Activated CD4-positive, alpha-beta T cell treated with anti-CD3 and anti-CD28 coated beads, Interleukin-2, amount 10 ng/mL, durations not matched to agents 7 days and 5 days (primary cell): ENCODE results near the gene SORCS2. TPM values are rescaled to one million over a fixed set of nuclear protein-coding genes. Genes with fewer than 3 reads are reported as not detected.

ENCODE experiments used
- CTCF ChIA-PET: fragments of 350-600 bp; sonication (Branson Sonifier 250); formaldehyde crosslinking; loops from one replicate; lab custom pipeline; 2021; ENCODE audit warnings: antibody characterized with exemption; lab: Charles Lee
- POLR2A ChIA-PET: fragments of 350-600 bp; sonication (Branson Sonifier 250); formaldehyde crosslinking; loops from one replicate; lab custom pipeline; 2021; ENCODE audit warnings: antibody characterized with exemption; lab: Charles Lee
- DNase-seq: peaks from one replicate; pipeline ENCODE4 v3.0.0-alpha.2; 2020
- H3K27ac Mint-ChIP-seq: one replicate; pipeline ENCODE4 v1.8.0; 2021; ENCODE audit warnings: mild to moderate bottlenecking, moderate library complexity, mixed read lengths
- H3K27me3 Mint-ChIP-seq: one replicate; pipeline ENCODE4 v1.8.0; 2021; ENCODE audit warnings: mixed read lengths
- H3K36me3 Mint-ChIP-seq: one replicate; pipeline ENCODE4 v1.8.0; 2021; ENCODE audit warnings: low read depth, mixed read lengths
- H3K4me1 Mint-ChIP-seq: one replicate; pipeline ENCODE4 v1.8.0; 2021; ENCODE audit warnings: mixed read lengths
- H3K4me3 Mint-ChIP-seq: one replicate; pipeline ENCODE4 v1.8.0; 2021; ENCODE audit warnings: mild to moderate bottlenecking, moderate library complexity, mixed read lengths
- H3K9me3 Mint-ChIP-seq: one replicate; pipeline ENCODE4 v1.8.0; 2021; ENCODE audit warnings: mixed read lengths
- total RNA-seq, 2 experiments: library from RNA; stranded (reverse); gene quantifications; one replicate each; pipeline ENCODE4 v1.2.3, GENCODE V29; 2021

SORCS2 gene
- total RNA-seq, 2 experiments from 2014 or later: not detected

- POLR2A ChIA-PET: no interaction called here
- CTCF ChIA-PET: interaction anchor here (1.1 kb wide), 1 partner anchor 19 kb away, joined by 3 read pairs; no protein-coding TSS in a partner anchor
- no peaks in the 10 kb centered on the region for H3K27me3 Mint-ChIP-seq
- DNase-seq: no peak
- no peaks in the 10 kb centered on the region for H3K36me3 Mint-ChIP-seq
- peaks cover 41% of the 10 kb centered on the region for H3K4me1 Mint-ChIP-seq
- no peaks in the 10 kb centered on the region for H3K9me3 Mint-ChIP-seq
- no peak overlapping the region for H3K4me3 Mint-ChIP-seq
- no peak overlapping the region for H3K27ac Mint-ChIP-seq
These were observed 459.2 kb downstream of the SORCS2 start for GRCh38 chr4:7651461-7651921.

GRCh38 chr4:7652006-7652405, 459.7 kb downstream of the SORCS2 start:
- DNase-seq: no peak
- POLR2A ChIA-PET: no interaction called here
- Mint-ChIP-seq H3K4me1 (peaks cover 39% of the 10 kb centered on the region), H3K9me3 (no peaks in the 10 kb centered on the region), H3K27ac (no peak overlapping the region), H3K27me3 (no peaks in the 10 kb centered on the region), H3K4me3 (no peak overlapping the region), H3K36me3 (no peaks in the 10 kb centered on the region)
- CTCF ChIA-PET: no interaction called here

- no peak for DNase-seq
- ChIA-PET POLR2A (no interaction called here), CTCF (no interaction called here)
- H3K9me3 Mint-ChIP-seq: no peaks in the 10 kb centered on the region
- peaks cover 37% of the 10 kb centered on the region for H3K4me1 Mint-ChIP-seq
- H3K4me3 Mint-ChIP-seq: no peak overlapping the region
- H3K36me3 Mint-ChIP-seq: no peaks in the 10 kb centered on the region
- H3K27ac Mint-ChIP-seq: peak overlapping the region; percentile 46
- no peaks in the 10 kb centered on the region for H3K27me3 Mint-ChIP-seq
These were observed 460.1 kb downstream of the SORCS2 start for GRCh38 chr4:7652451-7652881.

- Mint-ChIP-seq H3K27me3 (no peaks in the 10 kb centered on the region), H3K4me3 (no peak overlapping the region), H3K4me1 (peaks cover 37% of the 10 kb centered on the region), H3K9me3 (no peaks in the 10 kb centered on the region), H3K36me3 (no peaks in the 10 kb centered on the region), H3K27ac (peak overlapping the region; percentile 46)
- ChIA-PET POLR2A (no interaction called here), CTCF (no interaction called here)
- no peak for DNase-seq
These were observed 460.6 kb downstream of the SORCS2 start for GRCh38 chr4:7652906-7653305.

- Mint-ChIP-seq H3K9me3 (no peaks in the 10 kb centered on the region), H3K27ac (no peak overlapping the region), H3K36me3 (no peaks in the 10 kb centered on the region), H3K27me3 (no peaks in the 10 kb centered on the region), H3K4me1 (peaks cover 34% of the 10 kb centered on the region), H3K4me3 (no peak overlapping the region)
- CTCF ChIA-PET: no interaction called here
- DNase-seq: no peak
- POLR2A ChIA-PET: no interaction called here
These were observed 461.4 kb downstream of the SORCS2 start for GRCh38 chr4:7653510-7654369.

DNA sequence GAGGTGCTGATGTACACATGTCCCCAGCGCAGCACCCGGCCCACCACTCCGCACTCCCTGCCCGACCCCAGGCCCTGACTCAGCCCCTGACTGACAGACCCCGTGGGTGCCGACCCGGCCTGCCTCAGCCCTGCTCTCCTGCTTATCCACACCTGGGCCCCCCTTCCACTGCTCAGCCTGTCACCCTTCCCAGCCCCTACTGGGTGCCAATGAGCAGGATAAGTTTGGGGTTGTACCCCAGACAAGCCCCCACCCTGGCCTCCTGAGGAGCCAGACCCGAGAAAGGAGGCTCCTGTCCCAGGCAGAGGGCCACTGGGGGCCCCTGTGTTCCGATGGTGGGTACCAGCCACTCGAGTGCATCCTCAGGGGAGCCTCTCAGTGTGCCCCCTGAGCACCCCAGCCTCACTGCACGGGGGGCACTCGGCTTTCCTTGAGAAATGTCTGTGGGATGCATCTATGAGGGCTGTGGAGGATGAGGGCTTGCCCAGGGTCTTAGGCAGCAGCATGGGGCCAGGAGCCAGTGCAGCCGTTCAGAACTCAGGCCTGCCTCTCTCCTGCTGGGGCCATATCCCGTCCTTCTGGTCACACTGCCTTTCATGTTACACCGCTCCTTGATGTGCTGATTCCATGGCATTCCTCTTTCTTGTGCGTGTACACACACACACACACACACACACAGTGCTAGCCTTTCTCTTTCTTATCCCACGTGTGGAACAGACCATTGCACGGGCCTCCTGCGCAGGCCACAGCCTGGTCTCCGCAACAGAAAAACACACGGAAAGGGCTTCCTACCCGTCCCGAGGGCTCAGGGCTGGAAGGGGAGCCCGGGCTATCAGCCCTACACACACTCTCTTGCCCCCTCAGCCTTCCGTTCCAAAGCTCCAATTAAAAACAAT, 462.5 kb downstream of the SORCS2 start:
- Mint-ChIP-seq H3K36me3 (no peaks in the 10 kb centered on the region), H3K4me3 (no peak overlapping the region), H3K4me1 (peaks cover 23% of the 10 kb centered on the region), H3K9me3 (no peaks in the 10 kb centered on the region), H3K27ac (no peak overlapping the region), H3K27me3 (no peaks in the 10 kb centered on the region)
- no peak for DNase-seq
- ChIA-PET CTCF (no interaction called here), POLR2A (no interaction called here)

- Mint-ChIP-seq H3K4me3 (no peak overlapping the region), H3K9me3 (no peaks in the 10 kb centered on the region), H3K27ac (no peak overlapping the region), H3K4me1 (peaks cover 16% of the 10 kb centered on the region), H3K36me3 (no peaks in the 10 kb centered on the region), H3K27me3 (no peaks in the 10 kb centered on the region)
- DNase-seq: no peak
- CTCF ChIA-PET: interaction anchor here (0.8 kb wide), 1 partner anchor 28 kb away, joined by 3 read pairs; no protein-coding TSS in a partner anchor
- POLR2A ChIA-PET: no interaction called here
These were observed 463.3 kb downstream of the SORCS2 start for GRCh38 chr4:7655511-7656243.

DNA sequence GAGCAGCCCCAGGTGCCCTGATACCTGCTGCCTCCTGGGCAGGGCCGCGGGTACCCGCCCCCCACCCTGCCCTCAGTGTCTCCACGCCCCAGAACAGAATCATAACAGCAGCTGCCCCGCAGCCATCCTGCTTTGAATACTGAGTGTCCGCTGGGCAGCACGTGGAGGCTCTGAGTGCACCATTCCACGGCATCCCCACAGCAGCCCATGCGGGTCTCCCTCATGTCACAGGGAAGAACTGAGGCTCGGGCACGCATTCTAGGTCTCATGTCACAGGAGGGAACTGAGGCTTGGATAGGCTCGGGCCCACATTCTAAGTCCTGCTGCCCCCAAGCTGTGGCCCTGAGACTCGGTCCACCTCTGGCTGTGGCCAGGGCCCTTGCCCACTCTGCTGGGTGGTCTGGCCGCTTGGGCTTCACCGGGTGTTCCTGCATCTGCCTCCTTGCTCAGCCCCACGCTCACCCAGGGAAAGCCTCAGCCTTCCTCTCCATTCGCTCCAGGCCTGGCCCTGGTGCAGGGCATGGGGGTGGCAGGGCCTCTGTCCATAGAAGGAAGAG, 464.0 kb downstream of the SORCS2 start:
- ChIA-PET CTCF (interaction anchor here (0.8 kb wide), 1 partner anchor 28 kb away, joined by 3 read pairs; no protein-coding TSS in a partner anchor), POLR2A (no interaction called here)
- no peak overlapping the region for H3K4me3 Mint-ChIP-seq
- H3K36me3 Mint-ChIP-seq: no peaks in the 10 kb centered on the region
- H3K27ac Mint-ChIP-seq: no peak overlapping the region
- no peaks in the 10 kb centered on the region for H3K27me3 Mint-ChIP-seq
- peaks cover 9% of the 10 kb centered on the region for H3K4me1 Mint-ChIP-seq
- H3K9me3 Mint-ChIP-seq: no peaks in the 10 kb centered on the region
- DNase-seq: no peak

GRCh38 chr4:7657545-7658297, 465.4 kb downstream of the SORCS2 start:
- H3K27ac Mint-ChIP-seq: no peak overlapping the region
- POLR2A ChIA-PET: no interaction called here

GRCh38 chr4:7658341-7659204, 466.2 kb downstream of the SORCS2 start:
- H3K4me1 Mint-ChIP-seq: no peaks in the 10 kb centered on the region
- DNase-seq: no peak
- peaks cover 1% of the 10 kb centered on the region for H3K27me3 Mint-ChIP-seq
- H3K36me3 Mint-ChIP-seq: no peaks in the 10 kb centered on the region
- no peak overlapping the region for H3K4me3 Mint-ChIP-seq
- POLR2A ChIA-PET: no interaction called here
- CTCF ChIA-PET: no interaction called here
- H3K9me3 Mint-ChIP-seq: no peaks in the 10 kb centered on the region
- no peak overlapping the region for H3K27ac Mint-ChIP-seq

More at GRCh38 chr4:7657545-7658297, 465.4 kb downstream of the SORCS2 start:
- peaks cover under 1% of the 10 kb centered on the region for H3K4me1 Mint-ChIP-seq
- H3K36me3 Mint-ChIP-seq: no peaks in the 10 kb centered on the region
- DNase-seq: no peak
- no peak overlapping the region for H3K4me3 Mint-ChIP-seq
- H3K27me3 Mint-ChIP-seq: no peaks in the 10 kb centered on the region
- H3K9me3 Mint-ChIP-seq: no peaks in the 10 kb centered on the region
- CTCF ChIA-PET: no interaction called here
